Muscle layer of colon (tissue), 2 donors: Measurements from ENCODE around the gene SEPTIN3.

Experiments
- H3K27ac ChIP-seq: one replicate; pipeline ENCODE4 v1.7.0; 2013; ENCODE audit warnings: low read depth, mild to moderate bottlenecking, low read length, moderate library complexity
- H3K27me3 ChIP-seq, 2 donors: one replicate each; pipeline ENCODE4 v1.7.0; 2013; ENCODE audit warnings: low read length in 2 of 2, mild to moderate bottlenecking in 2 of 2; ENCODE audit not compliant: insufficient read depth in 2 of 2, control insufficient read depth in 1 of 2
- H3K36me3 ChIP-seq: one replicate; pipeline ENCODE4 v1.7.0; 2013; ENCODE audit warnings: mild to moderate bottlenecking, low read length; ENCODE audit not compliant: insufficient read depth
- H3K4me1 ChIP-seq: one replicate; pipeline ENCODE4 v1.7.0; 2013; ENCODE audit warnings: mild to moderate bottlenecking, low read length; ENCODE audit not compliant: insufficient read depth
- H3K4me3 ChIP-seq, 2 donors: one replicate each; pipeline ENCODE4 v1.7.0; 2013; ENCODE audit warnings: low read length in 2 of 2, low read depth in 1 of 2, mild to moderate bottlenecking in 1 of 2, moderate library complexity in 1 of 2
- H3K9ac ChIP-seq: one replicate; pipeline ENCODE4 v1.7.0; 2013; ENCODE audit warnings: low read length
- H3K9me3 ChIP-seq: one replicate; pipeline ENCODE4 v1.7.0; 2013; ENCODE audit warnings: mild to moderate bottlenecking, low read length
- donor health status: abdominal sarcoma.
- donor health status: Adenocarcinoma of cecum.

The SEPTIN3 gene

DNA sequence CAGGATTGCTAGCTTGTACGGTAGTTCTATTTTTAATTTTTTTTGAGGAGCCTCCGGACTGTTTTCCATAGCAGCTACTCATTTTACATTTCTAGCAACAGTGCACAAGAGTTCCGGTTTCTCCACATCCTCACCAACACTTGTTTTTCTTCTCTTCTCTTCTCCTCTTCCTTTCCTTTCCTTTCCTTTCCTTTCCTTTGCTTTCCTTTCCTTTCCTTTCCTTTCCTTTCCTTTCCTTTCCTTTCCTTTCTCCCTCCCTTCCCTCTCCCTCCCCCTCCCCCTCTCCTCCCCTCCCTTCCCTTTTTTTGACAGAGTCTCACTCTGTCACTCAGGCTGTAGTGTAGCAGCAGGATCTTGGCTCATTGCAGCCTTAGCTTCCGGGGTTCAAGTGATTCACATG, 38.7 kb downstream of the SEPTIN3 start:
- Histone ChIP-seq H3K27me3 (no peaks in the 10 kb centered on the region), H3K27ac (no peak overlapping the region), H3K9ac (no peak overlapping the region), H3K9me3 (peaks cover 5% of the 10 kb centered on the region), H3K36me3 (no peaks in the 10 kb centered on the region), H3K4me1 (no peaks in the 10 kb centered on the region), H3K4me3 (no peak overlapping the region)

DNA sequence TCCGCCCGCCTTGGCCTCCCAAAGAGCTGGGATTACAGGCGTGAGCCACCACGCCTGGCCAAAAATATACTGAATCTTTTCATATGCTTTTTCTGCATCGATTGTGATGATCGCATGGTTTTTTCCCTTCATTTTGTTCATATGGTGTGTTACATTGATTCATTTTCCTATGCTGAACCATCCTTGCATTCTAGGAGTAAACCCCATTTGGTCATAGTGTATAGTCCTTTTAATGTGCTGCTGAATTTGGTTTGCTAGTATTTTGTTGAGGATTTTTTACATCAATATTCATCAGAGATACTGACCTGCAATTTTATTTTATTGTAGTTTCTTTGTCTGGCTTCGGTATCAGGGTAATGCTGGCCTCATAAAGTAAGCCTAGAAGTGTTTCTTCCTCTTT, 41.5 kb downstream of the SEPTIN3 start:
- Histone ChIP-seq H3K4me3 (no peak overlapping the region), H3K4me1 (no peaks in the 10 kb centered on the region), H3K9me3 (peaks cover 5% of the 10 kb centered on the region), H3K9ac (no peak overlapping the region), H3K27me3 (no peaks in the 10 kb centered on the region), H3K27ac (no peak overlapping the region), H3K36me3 (no peaks in the 10 kb centered on the region)

DNA sequence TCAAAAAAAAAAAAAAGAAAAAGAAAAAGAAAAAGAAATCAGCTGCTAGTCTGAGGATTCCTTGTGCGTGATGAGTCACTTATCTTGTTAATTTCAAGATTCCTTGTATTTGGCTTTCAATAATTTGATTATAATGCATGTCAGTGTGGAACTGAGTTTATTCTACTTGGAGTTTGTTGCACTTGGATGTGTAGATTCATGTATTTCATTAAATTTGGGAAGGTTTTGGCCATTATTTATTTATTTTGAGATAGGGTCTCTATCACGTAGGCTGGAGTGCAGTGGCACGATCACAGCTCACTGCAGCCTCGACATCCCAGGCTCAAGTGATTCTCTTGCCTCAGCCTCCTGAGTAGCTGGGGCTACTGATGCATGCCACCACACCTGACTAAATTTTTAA, 44.1 kb downstream of the SEPTIN3 start:
- Histone ChIP-seq H3K9ac (no peak overlapping the region), H3K27me3 (no peaks in the 10 kb centered on the region), H3K4me3 (no peak overlapping the region), H3K27ac (no peak overlapping the region), H3K4me1 (no peaks in the 10 kb centered on the region), H3K36me3 (no peaks in the 10 kb centered on the region), H3K9me3 (peaks cover 5% of the 10 kb centered on the region)

DNA sequence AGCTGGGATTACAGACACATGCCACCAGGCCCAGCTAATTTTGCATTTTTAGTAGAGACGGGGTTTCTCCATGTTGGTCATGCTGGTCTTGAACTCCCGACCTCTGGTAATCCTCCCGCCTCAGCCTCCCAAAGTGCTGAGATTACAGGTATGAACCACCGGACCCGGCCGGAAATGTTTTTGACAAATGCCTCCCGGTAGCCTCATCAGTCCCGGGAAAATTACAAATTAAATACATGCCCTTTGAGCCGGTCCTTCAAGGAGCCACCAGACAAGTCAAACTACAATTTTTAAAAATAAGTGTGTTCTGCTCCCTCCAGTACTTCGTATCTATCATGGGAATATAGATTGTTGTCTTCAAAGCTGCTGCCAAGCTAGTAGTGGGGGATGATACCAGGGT, 46.9 kb downstream of the SEPTIN3 start:
- H3K27me3 ChIP-seq: no peaks in the 10 kb centered on the region
- H3K4me1 ChIP-seq: no peaks in the 10 kb centered on the region
- H3K9ac ChIP-seq: no peak overlapping the region
- no peak overlapping the region for H3K4me3 ChIP-seq
- no peaks in the 10 kb centered on the region for H3K9me3 ChIP-seq
- H3K36me3 ChIP-seq: no peaks in the 10 kb centered on the region
- H3K27ac ChIP-seq: no peak overlapping the region

DNA sequence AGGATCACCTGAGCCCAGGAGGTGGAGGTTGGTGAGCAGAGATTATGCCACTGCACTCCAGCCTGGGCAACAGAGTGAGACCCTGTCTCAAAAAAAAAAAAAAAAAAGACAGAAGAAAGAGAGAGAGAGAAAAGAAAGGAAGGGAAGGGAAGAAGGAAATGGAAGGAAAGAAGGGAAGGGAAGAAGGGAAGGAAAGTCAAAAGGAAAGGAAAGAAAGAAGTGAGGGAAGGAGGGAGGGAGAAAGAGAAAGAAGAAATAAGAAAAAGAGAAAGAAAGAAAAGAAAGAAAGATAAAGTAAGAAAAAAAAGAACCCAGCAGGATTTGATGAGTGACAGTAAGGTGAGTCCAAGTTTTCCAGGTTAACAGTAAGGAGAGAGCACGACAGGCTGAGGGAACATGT, 49.0 kb downstream of the SEPTIN3 start:
- H3K9ac ChIP-seq: no peak overlapping the region
- H3K4me3 ChIP-seq: no peak overlapping the region
- no peaks in the 10 kb centered on the region for H3K36me3 ChIP-seq
- H3K27me3 ChIP-seq: no peaks in the 10 kb centered on the region
- H3K27ac ChIP-seq: no peak overlapping the region
- H3K4me1 ChIP-seq: no peaks in the 10 kb centered on the region
- H3K9me3 ChIP-seq: no peaks in the 10 kb centered on the region
